Bronchial epithelial cell (primary cell): ENCODE results near the gene SNRPA1. TPM values are rescaled to one million over a fixed set of nuclear protein-coding genes. Genes with fewer than 3 reads are reported as not detected.

Source experiments
- DNase-seq: peaks from one replicate; pipeline ENCODE4 v3.0.0-alpha.2; 2010; ENCODE audit warnings: low read depth
- FAIRE-seq: peaks from 2 replicates; lab custom pipeline; 2011; peaks lifted over from hg19 to GRCh38; lab: Jason Lieb, UNC
- H3K27me3 ChIP-seq: 2 replicates; pipeline ENCODE4 v1.5.1; 2011; ENCODE audit warnings: low read length; ENCODE audit not compliant: control insufficient read depth, insufficient read depth
- H3K36me3 ChIP-seq: 2 replicates; pipeline ENCODE4 v1.5.1; 2011; ENCODE audit warnings: low read length; ENCODE audit not compliant: control insufficient read depth, insufficient read depth
- H3K4me3 ChIP-seq: 2 replicates; pipeline ENCODE4 v1.5.1; 2011; ENCODE audit warnings: mild to moderate bottlenecking, low read depth, low read length, control low read depth
- total RNA-seq: library from RNA; depleted of rRNA; stranded (reverse); fragments of >200 nt; gene quantifications from 2 replicates; pipeline ENCODE4 v1.2.1, GENCODE V29; 2014
- TF ChIP-seq, protein P1 (sequence below): IDR thresholded peaks from 2 replicates; pipeline ENCODE4 v1.5.1; 2011; ENCODE audit warnings: mild to moderate bottlenecking, moderate library complexity, low read length, control low read depth, inconsistent platforms; ENCODE audit not compliant: insufficient read depth, severe bottlenecking

Gene SNRPA1
- total RNA-seq, 1 donor from 2014 or later: 21.6 TPM

DNA sequence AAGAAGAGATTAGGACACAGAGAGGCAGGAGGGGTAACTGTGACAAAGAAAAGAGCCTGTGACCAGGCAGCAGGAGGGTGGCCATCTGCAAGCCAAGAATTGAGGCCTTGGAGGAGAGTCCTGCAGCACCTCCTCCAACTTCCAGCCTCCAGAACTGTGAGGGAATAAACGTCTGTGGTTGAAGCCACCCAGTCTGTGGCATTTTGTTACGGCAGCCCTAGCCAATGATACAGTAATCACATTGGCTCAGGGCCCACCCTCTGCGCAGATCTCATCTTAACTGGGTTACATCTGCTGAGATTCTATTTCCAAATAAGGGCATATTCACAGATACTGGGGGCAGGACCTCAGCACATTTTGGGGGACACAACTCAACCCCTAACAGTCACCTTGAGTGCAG is 29.0 kb downstream of the SNRPA1 start:
- DNase-seq: no peak
- H3K4me3 ChIP-seq: no peak overlapping the region
- no peak for FAIRE-seq
- TF ChIP-seq, protein P1, sequence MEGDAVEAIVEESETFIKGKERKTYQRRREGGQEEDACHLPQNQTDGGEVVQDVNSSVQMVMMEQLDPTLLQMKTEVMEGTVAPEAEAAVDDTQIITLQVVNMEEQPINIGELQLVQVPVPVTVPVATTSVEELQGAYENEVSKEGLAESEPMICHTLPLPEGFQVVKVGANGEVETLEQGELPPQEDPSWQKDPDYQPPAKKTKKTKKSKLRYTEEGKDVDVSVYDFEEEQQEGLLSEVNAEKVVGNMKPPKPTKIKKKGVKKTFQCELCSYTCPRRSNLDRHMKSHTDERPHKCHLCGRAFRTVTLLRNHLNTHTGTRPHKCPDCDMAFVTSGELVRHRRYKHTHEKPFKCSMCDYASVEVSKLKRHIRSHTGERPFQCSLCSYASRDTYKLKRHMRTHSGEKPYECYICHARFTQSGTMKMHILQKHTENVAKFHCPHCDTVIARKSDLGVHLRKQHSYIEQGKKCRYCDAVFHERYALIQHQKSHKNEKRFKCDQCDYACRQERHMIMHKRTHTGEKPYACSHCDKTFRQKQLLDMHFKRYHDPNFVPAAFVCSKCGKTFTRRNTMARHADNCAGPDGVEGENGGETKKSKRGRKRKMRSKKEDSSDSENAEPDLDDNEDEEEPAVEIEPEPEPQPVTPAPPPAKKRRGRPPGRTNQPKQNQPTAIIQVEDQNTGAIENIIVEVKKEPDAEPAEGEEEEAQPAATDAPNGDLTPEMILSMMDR: no peak
- H3K27me3 ChIP-seq: no peaks in the 10 kb centered on the region
- peaks cover 1% of the 10 kb centered on the region for H3K36me3 ChIP-seq

DNA sequence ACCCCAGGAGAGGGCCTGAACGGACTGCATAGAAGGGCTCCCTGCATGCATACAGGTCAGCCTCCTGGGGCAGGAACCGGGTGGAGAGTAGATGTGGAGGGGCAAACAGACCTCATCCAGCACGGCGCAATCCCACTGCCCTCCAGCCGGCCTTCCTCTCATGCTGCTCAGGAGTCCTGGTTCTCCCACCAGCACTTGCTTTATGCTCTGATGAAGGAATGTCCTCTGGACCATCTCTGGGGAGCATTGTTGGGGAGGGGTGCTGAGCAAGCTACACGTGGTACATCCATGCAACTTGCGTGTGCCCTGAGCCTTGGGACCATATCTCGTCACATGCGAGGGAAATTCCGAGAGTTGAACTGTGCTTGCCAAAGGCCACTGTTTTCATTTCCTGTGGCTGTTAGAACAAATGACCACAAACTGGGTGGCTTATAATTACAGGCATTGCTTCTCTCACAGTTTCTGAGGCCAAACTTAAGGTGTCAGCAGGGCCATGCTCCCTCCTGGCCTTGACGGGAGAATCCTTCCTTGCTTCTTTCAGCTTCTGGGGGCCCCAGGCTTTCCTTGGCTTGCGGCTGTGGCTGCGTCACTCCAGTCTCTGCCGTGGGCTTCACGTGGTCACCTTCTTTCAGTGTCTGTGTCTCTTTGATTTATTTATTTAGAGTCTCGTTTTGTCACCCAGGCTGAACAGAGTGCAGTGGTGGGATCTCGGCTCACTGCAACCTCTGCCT is 30.0 kb downstream of the SNRPA1 start:
- FAIRE-seq (peak; percentile 90), DNase-seq (no peak)
- Histone ChIP-seq H3K27me3 (no peaks in the 10 kb centered on the region), H3K4me3 (no peak overlapping the region), H3K36me3 (no peaks in the 10 kb centered on the region)
- TF ChIP-seq, protein P1: no peak

DNA sequence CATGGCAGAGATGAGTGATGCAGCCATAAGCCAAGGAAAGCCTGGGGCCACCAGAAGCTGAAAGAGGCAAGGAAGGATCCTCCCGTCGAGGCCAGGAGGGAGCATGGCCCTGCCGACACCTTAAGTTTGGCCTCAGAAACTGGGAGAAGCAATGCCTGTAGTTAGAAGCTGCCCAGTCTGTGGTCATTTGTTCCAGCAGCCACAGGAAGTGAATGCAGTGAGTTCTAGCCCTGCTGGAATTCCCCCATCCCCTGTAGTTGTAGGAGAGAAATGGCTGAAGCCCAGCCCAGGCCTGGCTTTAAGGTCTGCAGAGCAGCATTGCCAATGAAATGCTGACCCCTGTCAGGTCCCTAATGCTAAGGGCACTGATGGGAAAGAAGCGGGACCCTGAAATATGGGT is 31.0 kb downstream of the SNRPA1 start:
- Histone ChIP-seq H3K4me3 (no peak overlapping the region), H3K36me3 (no peaks in the 10 kb centered on the region), H3K27me3 (no peaks in the 10 kb centered on the region)
- DNase-seq: no peak
- FAIRE-seq: no peak
- TF ChIP-seq, protein P1: no peak

DNA sequence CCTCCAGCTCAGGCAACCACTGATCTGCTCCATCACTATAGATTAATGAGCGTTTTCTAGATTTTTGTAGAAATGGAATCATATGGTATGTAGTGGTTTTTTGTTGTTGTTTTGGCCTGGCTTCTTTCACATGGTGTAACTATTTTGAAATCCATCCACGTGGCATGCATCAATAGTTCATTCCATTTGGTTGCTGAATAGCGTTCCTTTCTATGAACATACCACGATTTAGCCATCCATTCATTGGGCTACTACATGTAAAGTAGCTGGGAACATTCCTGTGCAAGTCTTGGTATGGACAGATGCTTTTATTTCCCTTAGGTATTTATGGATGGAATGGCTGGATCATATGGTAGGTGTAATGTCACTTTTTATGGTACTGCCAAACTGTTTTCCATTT is 32.5 kb downstream of the SNRPA1 start:
- FAIRE-seq: no peak
- no peaks in the 10 kb centered on the region for H3K36me3 ChIP-seq
- TF ChIP-seq, protein P1: no peak
- no peak overlapping the region for H3K4me3 ChIP-seq
- no peaks in the 10 kb centered on the region for H3K27me3 ChIP-seq
- DNase-seq: no peak

DNA sequence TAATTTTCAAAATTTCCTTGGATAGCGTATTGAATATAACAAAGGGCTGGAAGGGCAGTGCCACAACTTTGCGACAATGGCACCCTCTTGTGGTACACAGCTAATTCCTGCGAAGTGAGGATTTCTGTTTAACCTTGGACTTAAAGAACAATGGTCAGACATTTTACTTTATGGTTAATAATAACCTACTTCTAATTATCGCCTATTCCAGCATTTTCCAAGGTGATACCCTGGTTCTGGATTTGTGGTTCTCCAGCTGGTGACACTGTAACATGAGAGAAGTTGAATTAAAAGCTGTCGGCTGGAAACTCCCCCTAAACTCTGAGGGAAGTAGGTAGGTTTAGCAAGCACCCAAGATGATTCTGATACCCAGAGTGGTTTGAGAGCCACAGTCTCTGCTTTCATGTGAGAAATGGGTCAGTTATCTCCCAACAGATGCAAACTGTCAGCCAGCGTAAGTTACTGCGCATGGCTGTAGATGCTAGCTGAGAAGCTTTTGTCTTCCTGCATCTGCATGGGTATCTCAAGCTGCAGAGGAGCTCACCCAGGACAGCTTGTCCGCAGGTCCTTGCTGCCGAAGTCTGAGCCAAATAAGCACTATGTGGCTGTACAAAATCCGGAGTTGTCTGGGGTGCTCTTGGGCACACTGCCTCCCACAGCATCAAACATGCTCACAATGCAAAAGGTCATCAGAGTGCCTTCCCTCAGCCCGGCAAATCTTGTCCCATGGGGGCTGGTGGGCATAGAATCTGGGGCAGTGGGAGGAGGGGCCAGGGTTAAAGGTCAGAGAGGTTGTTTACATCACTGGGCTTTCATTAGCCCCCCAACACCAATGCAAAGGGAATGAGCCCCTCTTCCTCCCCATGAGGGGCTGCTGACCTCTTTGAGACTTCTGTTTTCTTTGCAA is 36.6 kb downstream of the SNRPA1 start:
- Histone ChIP-seq H3K36me3 (no peaks in the 10 kb centered on the region), H3K4me3 (no peak overlapping the region), H3K27me3 (no peaks in the 10 kb centered on the region)
- TF ChIP-seq, protein P1: peak; percentile 66
- DNase-seq: peak; percentile 66
- FAIRE-seq: no peak
